Liver (tissue), 9 donors: ENCODE data around the gene HEATR5A. TPM values are rescaled to one million over a fixed set of nuclear protein-coding genes. Genes with fewer than 3 reads are reported as not detected.

Experiments used
- DNase-seq: peaks from one replicate; pipeline ENCODE4 v3.0.0-alpha.2; 2017; ENCODE audit warnings: low spot score
- H3K27ac ChIP-seq, 2 donors: one replicate each; pipeline ENCODE4 v1.7.0; 2013; ENCODE audit warnings: inconsistent platforms in 2 of 2, low read length in 2 of 2, control low read depth in 1 of 2, low read depth in 1 of 2, mild to moderate bottlenecking in 1 of 2
- H3K27me3 ChIP-seq, 4 donors: one replicate each; pipeline versions ENCODE4 v1.6.1 to v1.7.0; 2013; ENCODE audit warnings: low read length in 3 of 4, inconsistent platforms in 1 of 4, mild to moderate bottlenecking in 1 of 4, moderate library complexity in 1 of 4; ENCODE audit not compliant: control insufficient read depth in 4 of 4, insufficient read depth in 4 of 4
- H3K36me3 ChIP-seq, 4 donors: one replicate each; pipeline versions ENCODE4 v1.6.1 to v1.7.0; 2013; ENCODE audit warnings: low read length in 3 of 4, mild to moderate bottlenecking in 3 of 4, low read depth in 1 of 4, moderate library complexity in 1 of 4; ENCODE audit not compliant: control insufficient read depth in 4 of 4, insufficient read depth in 3 of 4
- H3K4me1 ChIP-seq, 4 donors: one replicate each; pipeline versions ENCODE4 v1.6.1 to v1.7.0; 2013; ENCODE audit warnings: low read length in 3 of 4, mild to moderate bottlenecking in 3 of 4, moderate library complexity in 1 of 4; ENCODE audit not compliant: control insufficient read depth in 4 of 4, insufficient read depth in 4 of 4
- H3K4me3 ChIP-seq, 3 donors: one replicate each; pipeline versions ENCODE4 v1.6.1 to v1.7.0; 2013; ENCODE audit warnings: low read length in 3 of 3, control low read depth in 1 of 3, low read depth in 1 of 3, mild to moderate bottlenecking in 1 of 3
- H3K9ac ChIP-seq, 2 donors: one replicate each; pipeline ENCODE4 v1.7.0; 2013; ENCODE audit warnings: low read length in 2 of 2, mild to moderate bottlenecking in 2 of 2, moderate library complexity in 2 of 2, control low read depth in 1 of 2, low read depth in 1 of 2
- H3K9me3 ChIP-seq, 4 donors: one replicate each; pipeline versions ENCODE4 v1.6.1 to v1.7.0; 2013; ENCODE audit warnings: low read length in 3 of 4; ENCODE audit not compliant: control insufficient read depth in 4 of 4
- FOXA1 ChIP-seq: IDR thresholded peaks from 2 replicates; pipeline ENCODE4 v1.6.1; 2016; ENCODE audit warnings: antibody characterized with exemption
- FOXA2 ChIP-seq: IDR thresholded peaks from 2 replicates; pipeline ENCODE4 v1.6.1; 2016; ENCODE audit warnings: antibody characterized with exemption
- GABPA ChIP-seq, 2 donors: IDR thresholded peaks in 1 of 2; conservative IDR thresholded peaks in 1 of 2; 2 replicates each; pipeline ENCODE4 v1.6.1; 2016; ENCODE audit warnings: antibody characterized with exemption in 2 of 2, mild to moderate bottlenecking in 1 of 2, moderate library complexity in 1 of 2
- HNF4A ChIP-seq, 2 donors: conservative IDR thresholded peaks; 2 replicates each; pipeline ENCODE4 v1.6.1; 2016; ENCODE audit warnings: antibody characterized with exemption in 2 of 2, mild to moderate bottlenecking in 2 of 2
- HNF4G ChIP-seq: IDR thresholded peaks from 2 replicates; pipeline ENCODE4 v1.6.1; 2016; ENCODE audit warnings: antibody characterized with exemption
- JUND ChIP-seq, 2 donors: IDR thresholded peaks; 2 replicates each; pipeline ENCODE4 v1.6.1; 2016; ENCODE audit warnings: antibody characterized with exemption in 2 of 2
- NR2F2 ChIP-seq: IDR thresholded peaks from 2 replicates; pipeline ENCODE4 v1.6.1; 2016; ENCODE audit warnings: antibody characterized with exemption
- RAD21 ChIP-seq, 2 donors: IDR thresholded peaks; 2 replicates each; pipeline ENCODE4 v1.6.1; 2016; ENCODE audit warnings: antibody characterized with exemption in 2 of 2, mild to moderate bottlenecking in 2 of 2
- REST ChIP-seq: IDR thresholded peaks from 2 replicates; pipeline ENCODE4 v1.6.1; 2016; ENCODE audit warnings: antibody characterized with exemption, mild to moderate bottlenecking
- RXRA ChIP-seq, 2 donors: IDR thresholded peaks; 2 replicates each; pipeline ENCODE4 v1.6.1; 2017 to 2018; ENCODE audit warnings: antibody characterized with exemption in 2 of 2, mild to moderate bottlenecking in 1 of 2
- SP1 ChIP-seq: IDR thresholded peaks from 2 replicates; pipeline ENCODE4 v1.6.1; 2018; ENCODE audit warnings: antibody characterized with exemption, mild to moderate bottlenecking
- YY1 ChIP-seq: IDR thresholded peaks from 2 replicates; pipeline ENCODE4 v1.6.1; 2016; ENCODE audit warnings: antibody characterized with exemption, mild to moderate bottlenecking
- WGBS: extraction: QIAGEN DNeasy Blood & Tissue Kit; methylation state at CpG from one replicate; pipeline ENCODE4 v1.1.7; 2013; 5-methylcytosine and 5-hydroxymethylcytosine counted together
- polyA plus RNA-seq, 2 donors: library from polyadenylated mRNA; stranded (reverse) in 1 of 2; unstranded in 1 of 2; fragments of 200-250 nt in 1 of 2; fragments of >200 nt in 1 of 2; fragmentation: Nextera tagmentation in 1 of 2; extraction: Ambion mirVana in 1 of 2; gene quantifications; one replicate each; pipeline versions ENCODE4 v1.2.1 to v1.2.3, GENCODE V29; 2013 to 2015
- total RNA-seq, 2 donors: library from RNA; depleted of rRNA; stranded (reverse); fragments of >200 nt; gene quantifications; one replicate each; pipeline ENCODE4 v1.2.3, GENCODE V29; 2014
- TF ChIP-seq, protein P1 (sequence below): fragments of 150-350 bp; IDR thresholded peaks from 2 replicates; pipeline ENCODE4 v1.5.1; 2017; ENCODE audit warnings: improper control_type of control experiment, low read depth, low read length; ENCODE audit not compliant: missing input control
- donor health status: healthy.
- donor health status: healthy.
- donor health status: healthy.
- donor health status: healthy.
- donor health status: healthy.

HEATR5A gene
- total and polyA plus RNA-seq, 4 donors, result 7.3 to 22.8 (median 10.1) TPM

GRCh38 chr14:31419179-31419966 is 977 bp downstream of the HEATR5A start:
- peak overlapping the region; percentile 83 to 95 for H3K9ac ChIP-seq
- WGBS, result 11% methylated on average over 9 of the region's 9 CpGs
- H3K36me3 ChIP-seq, result no peaks in the 10 kb centered on the region
- TF ChIP-seq GABPA (IDR thresholded peaks at IDR 0.05 in 1 of 2, conservative IDR thresholded peaks at IDR 0.05 in 1 of 2) (no peak), FOXA1 (no peak), RAD21 (IDR thresholded peaks at IDR 0.05) (peak in 1 of 2 donors; percentile 15), HNF4A (conservative IDR thresholded peaks at IDR 0.05) (no peak), YY1 (peak; percentile 27)
- peak overlapping the region; percentile 85 to 98 (median 98) for H3K4me3 ChIP-seq
- H3K4me1 ChIP-seq, result peaks cover 0 to 18% (median 7%) of the 10 kb centered on the region in 4 donors
- H3K27ac ChIP-seq, result peak overlapping the region; percentile 86 to 91
- no peak for DNase-seq
- no peaks in the 10 kb centered on the region for H3K27me3 ChIP-seq
- H3K9me3 ChIP-seq, result no peaks in the 10 kb centered on the region

DNA sequence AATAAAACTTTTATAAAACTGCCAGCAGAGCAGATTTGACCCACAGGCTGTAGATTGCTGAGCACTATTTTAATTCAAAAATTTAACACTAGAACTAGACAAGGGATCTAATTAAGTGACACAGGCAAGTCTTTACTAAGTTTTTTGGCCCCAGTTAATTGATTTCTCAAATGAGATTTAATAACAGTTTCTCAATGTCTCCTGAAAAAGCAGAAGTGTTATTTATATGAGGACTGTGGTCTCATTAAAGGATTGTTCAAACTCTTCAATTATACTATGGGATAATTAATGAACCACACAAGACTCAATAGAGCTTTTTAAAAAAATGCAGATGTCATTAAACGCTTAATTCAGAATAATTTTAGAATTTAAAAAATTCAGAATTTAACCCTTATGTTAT is 1.9 kb downstream of the HEATR5A start:
- Histone ChIP-seq H3K4me3 (no peak overlapping the region), H3K27ac (no peak overlapping the region), H3K9ac (peak overlapping the region in 1 of 2 donors; percentile 19)

More for the DNA sequence above, 1.9 kb downstream of the HEATR5A start:
- 68% methylated on average over 1 of the region's 1 CpG for WGBS
- no peak for TF ChIP-seq REST
- TF ChIP-seq RAD21 (IDR thresholded peaks at IDR 0.05), result no peak
- TF ChIP-seq RXRA (IDR thresholded peaks at IDR 0.05), result no peak
- no peak for TF ChIP-seq FOXA2
- TF ChIP-seq GABPA (IDR thresholded peaks at IDR 0.05 in 1 of 2, conservative IDR thresholded peaks at IDR 0.05 in 1 of 2), result no peak
- no peak for TF ChIP-seq HNF4G
- no peak for TF ChIP-seq JUND (IDR thresholded peaks at IDR 0.05)
- TF ChIP-seq, protein P1, sequence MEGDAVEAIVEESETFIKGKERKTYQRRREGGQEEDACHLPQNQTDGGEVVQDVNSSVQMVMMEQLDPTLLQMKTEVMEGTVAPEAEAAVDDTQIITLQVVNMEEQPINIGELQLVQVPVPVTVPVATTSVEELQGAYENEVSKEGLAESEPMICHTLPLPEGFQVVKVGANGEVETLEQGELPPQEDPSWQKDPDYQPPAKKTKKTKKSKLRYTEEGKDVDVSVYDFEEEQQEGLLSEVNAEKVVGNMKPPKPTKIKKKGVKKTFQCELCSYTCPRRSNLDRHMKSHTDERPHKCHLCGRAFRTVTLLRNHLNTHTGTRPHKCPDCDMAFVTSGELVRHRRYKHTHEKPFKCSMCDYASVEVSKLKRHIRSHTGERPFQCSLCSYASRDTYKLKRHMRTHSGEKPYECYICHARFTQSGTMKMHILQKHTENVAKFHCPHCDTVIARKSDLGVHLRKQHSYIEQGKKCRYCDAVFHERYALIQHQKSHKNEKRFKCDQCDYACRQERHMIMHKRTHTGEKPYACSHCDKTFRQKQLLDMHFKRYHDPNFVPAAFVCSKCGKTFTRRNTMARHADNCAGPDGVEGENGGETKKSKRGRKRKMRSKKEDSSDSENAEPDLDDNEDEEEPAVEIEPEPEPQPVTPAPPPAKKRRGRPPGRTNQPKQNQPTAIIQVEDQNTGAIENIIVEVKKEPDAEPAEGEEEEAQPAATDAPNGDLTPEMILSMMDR, result no peak
- no peak for TF ChIP-seq FOXA1
- no peak for TF ChIP-seq SP1
- no peak for TF ChIP-seq NR2F2
- TF ChIP-seq HNF4A (conservative IDR thresholded peaks at IDR 0.05), result no peak
- no peaks in the 10 kb centered on the region for H3K36me3 ChIP-seq
- DNase-seq, result no peak
- no peaks in the 10 kb centered on the region for H3K27me3 ChIP-seq
- peaks cover 0 to 18% (median 7%) of the 10 kb centered on the region in 4 donors for H3K4me1 ChIP-seq
- H3K9me3 ChIP-seq, result no peaks in the 10 kb centered on the region
